RWPE2 (cell line): ENCODE data around the gene TGFBR1.

ENCODE experiments used
- ATAC-seq: fragments of 200-7000 bp; cut with Tn5 transposase; 3 replicates; pipeline ENCODE4 v1.9.1; 2021; ENCODE audit warnings: low read depth
- DNase-seq: peaks from one replicate; pipeline ENCODE4 v3.0.0-alpha.2; 2020; ENCODE audit warnings: low spot score
- H3K27ac ChIP-seq: fragments of 450-650 bp; 2 replicates; pipeline ENCODE4 v1.5.1; 2017; ENCODE audit warnings: mild to moderate bottlenecking; ENCODE audit not compliant: poor library complexity, severe bottlenecking
- H3K27me3 ChIP-seq: fragments of 250-450 bp; sonication (Bioruptor Pico); 2 replicates; pipeline ENCODE4 v1.5.1; 2021; ENCODE audit warnings: mild to moderate bottlenecking, moderate library complexity; ENCODE audit not compliant: insufficient read depth, poor library complexity, severe bottlenecking
- H3K36me3 ChIP-seq: fragments of 250-450 bp; sonication (Bioruptor Pico); 2 replicates; pipeline ENCODE4 v1.5.1; 2020; ENCODE audit warnings: low read depth, mild to moderate bottlenecking, moderate library complexity
- H3K4me1 ChIP-seq: fragments of 250-450 bp; sonication (Bioruptor Pico); 2 replicates; pipeline ENCODE4 v1.5.1; 2021; ENCODE audit warnings: mild to moderate bottlenecking, moderate library complexity; ENCODE audit not compliant: insufficient read depth, poor library complexity, severe bottlenecking
- H3K4me3 ChIP-seq: fragments of 250-450 bp; sonication (Bioruptor Pico); 2 replicates; pipeline ENCODE4 v1.5.1; 2021; ENCODE audit warnings: mild to moderate bottlenecking, moderate library complexity; ENCODE audit not compliant: severe bottlenecking
- H3K9me3 ChIP-seq: fragments of 250-450 bp; sonication (Bioruptor Pico); 2 replicates; pipeline ENCODE4 v1.5.1; 2021; ENCODE audit warnings: mild to moderate bottlenecking, moderate library complexity; ENCODE audit not compliant: severe bottlenecking
- CTCF ChIP-seq: fragments of 450-650 bp; IDR thresholded peaks from one replicate; pipeline ENCODE4 v1.5.1; 2017; ENCODE audit warnings: mild to moderate bottlenecking, moderate library complexity; ENCODE audit not compliant: poor library complexity, severe bottlenecking

The TGFBR1 gene

GRCh38 chr9:99146574-99146973, 41.7 kb downstream of the TGFBR1 start:
- no peaks in the 10 kb centered on the region for H3K4me1 ChIP-seq
- TF ChIP-seq CTCF: no peak
- DNase-seq: no peak
- no peak for ATAC-seq
- H3K4me3 ChIP-seq: no peak overlapping the region
- H3K36me3 ChIP-seq: peaks cover 78% of the 10 kb centered on the region
- H3K27ac ChIP-seq: no peak overlapping the region
- no peaks in the 10 kb centered on the region for H3K27me3 ChIP-seq
- H3K9me3 ChIP-seq: no peaks in the 10 kb centered on the region

- no peaks in the 10 kb centered on the region for H3K27me3 ChIP-seq
- no peaks in the 10 kb centered on the region for H3K9me3 ChIP-seq
- no peak for DNase-seq
- peaks cover 72% of the 10 kb centered on the region for H3K36me3 ChIP-seq
- no peak for ATAC-seq
- no peak for TF ChIP-seq CTCF
- no peak overlapping the region for H3K4me3 ChIP-seq
- no peaks in the 10 kb centered on the region for H3K4me1 ChIP-seq
- H3K27ac ChIP-seq: no peak overlapping the region
These were observed 42.3 kb downstream of the TGFBR1 start for GRCh38 chr9:99147177-99147576.

GRCh38 chr9:99150451-99151171, 45.7 kb downstream of the TGFBR1 start:
- DNase-seq (no peak), ATAC-seq (no peak)
- Histone ChIP-seq H3K27ac (no peak overlapping the region), H3K27me3 (no peaks in the 10 kb centered on the region), H3K4me1 (no peaks in the 10 kb centered on the region), H3K36me3 (peaks cover 43% of the 10 kb centered on the region), H3K4me3 (no peak overlapping the region), H3K9me3 (no peaks in the 10 kb centered on the region)
- no peak for TF ChIP-seq CTCF

- Histone ChIP-seq H3K9me3 (no peaks in the 10 kb centered on the region), H3K27me3 (no peaks in the 10 kb centered on the region), H3K36me3 (peaks cover 13% of the 10 kb centered on the region), H3K4me3 (no peak overlapping the region), H3K4me1 (no peaks in the 10 kb centered on the region), H3K27ac (no peak overlapping the region)
- TF ChIP-seq CTCF: no peak
- ATAC-seq (no peak), DNase-seq (no peak)
These were observed 49.4 kb downstream of the TGFBR1 start for GRCh38 chr9:99154356-99154755.

- ATAC-seq: no peak
- no peaks in the 10 kb centered on the region for H3K9me3 ChIP-seq
These were observed 50.8 kb downstream of the TGFBR1 start for GRCh38 chr9:99155736-99156135.

More at GRCh38 chr9:99155736-99156135, 50.8 kb downstream of the TGFBR1 start:
- Histone ChIP-seq H3K36me3 (no peaks in the 10 kb centered on the region; the same call in 1 of the 2 replicates), H3K27me3 (no peaks in the 10 kb centered on the region), H3K27ac (no peak overlapping the region), H3K4me1 (no peaks in the 10 kb centered on the region), H3K4me3 (no peak overlapping the region)
- no peak for TF ChIP-seq CTCF
- no peak for DNase-seq
